Esophagus squamous epithelium (tissue), 5 donors: ENCODE measurements around the gene ZNF445. TPM values are rescaled to one million over a fixed set of nuclear protein-coding genes. Genes with fewer than 3 reads are reported as not detected.
"Not testable (repeated sequence)": the region's sequence is repeated elsewhere in the genome, so short reads cannot be mapped to it uniquely, and the experiment has no call there.

Source experiments
- DNase-seq: peaks from one replicate; lab custom pipeline; 2025; lab: John Stamatoyannopoulos, UW
- H3K27ac ChIP-seq, 4 donors: fragments of 200-600 bp; sonication (generic); one replicate each; pipeline ENCODE4 v1.5.1; 2016 to 2019; ENCODE audit warnings: mild to moderate bottlenecking in 1 of 4
- H3K27me3 ChIP-seq, 4 donors: fragments of 200-600 bp; sonication (generic); 1 replicate in 3 of 4; 2 replicates in 1 of 4; pipeline versions ENCODE4 v1.5.1 to v1.6.0; 2017 to 2021; ENCODE audit warnings: antibody characterized with exemption in 1 of 4
- H3K36me3 ChIP-seq, 3 donors: fragments of 200-600 bp; sonication (generic); one replicate each; pipeline ENCODE4 v1.5.1; 2016 to 2019
- H3K4me1 ChIP-seq, 3 donors: fragments of 200-600 bp; sonication (generic); one replicate each; pipeline ENCODE4 v1.5.1; 2017 to 2019
- H3K4me3 ChIP-seq, 4 donors: fragments of 200-600 bp; sonication (generic); 1 replicate in 3 of 4; 2 replicates in 1 of 4; pipeline ENCODE4 v1.5.1; 2016 to 2019; ENCODE audit warnings: mild to moderate bottlenecking in 2 of 4, moderate library complexity in 1 of 4
- H3K9me3 ChIP-seq, 3 donors: fragments of 200-600 bp; sonication (generic); one replicate each; pipeline ENCODE4 v1.5.1; 2016 to 2019
- POLR2A ChIP-seq, 4 donors: fragments of 450-650 bp; IDR thresholded peaks; one replicate each; pipeline ENCODE4 v1.6.1; 2017; ENCODE audit warnings: antibody characterized with exemption in 4 of 4, mild to moderate bottlenecking in 4 of 4, moderate library complexity in 3 of 4
- WGBS, 2 donors: methylation state at CpG; one replicate each; pipeline ENCODE4 v1.1.5; 2018; 5-methylcytosine and 5-hydroxymethylcytosine counted together
- intact Hi-C: fragments of 100-400 bp; cut with DNase I; formaldehyde crosslinking; loops from one replicate; pipeline ENCODE4 v1.15.0; 2022
- total RNA-seq, 4 donors: library from RNA; depleted of rRNA; stranded (reverse); fragments of >200 nt; gene quantifications; one replicate each; pipeline ENCODE4 v1.1.0, GENCODE V29; 2016
- TF ChIP-seq, protein P1 (sequence below), 6 experiments: fragments of 450-650 bp in 4 of 6; fragments of 200-600 bp in 2 of 6; sonication (generic) in 2 of 6; IDR thresholded peaks; one replicate each; pipeline ENCODE4 v1.5.1; 2016 to 2019; ENCODE audit warnings: antibody characterized with exemption in 6 of 6, mild to moderate bottlenecking in 4 of 6, moderate library complexity in 4 of 6
- donor health status: DM: yes; HTN: yes; CAD: no.

ZNF445 gene
- total RNA-seq, 4 donors from 2014 or later, result 3.2 to 6.9 (median 4.6) TPM

DNA sequence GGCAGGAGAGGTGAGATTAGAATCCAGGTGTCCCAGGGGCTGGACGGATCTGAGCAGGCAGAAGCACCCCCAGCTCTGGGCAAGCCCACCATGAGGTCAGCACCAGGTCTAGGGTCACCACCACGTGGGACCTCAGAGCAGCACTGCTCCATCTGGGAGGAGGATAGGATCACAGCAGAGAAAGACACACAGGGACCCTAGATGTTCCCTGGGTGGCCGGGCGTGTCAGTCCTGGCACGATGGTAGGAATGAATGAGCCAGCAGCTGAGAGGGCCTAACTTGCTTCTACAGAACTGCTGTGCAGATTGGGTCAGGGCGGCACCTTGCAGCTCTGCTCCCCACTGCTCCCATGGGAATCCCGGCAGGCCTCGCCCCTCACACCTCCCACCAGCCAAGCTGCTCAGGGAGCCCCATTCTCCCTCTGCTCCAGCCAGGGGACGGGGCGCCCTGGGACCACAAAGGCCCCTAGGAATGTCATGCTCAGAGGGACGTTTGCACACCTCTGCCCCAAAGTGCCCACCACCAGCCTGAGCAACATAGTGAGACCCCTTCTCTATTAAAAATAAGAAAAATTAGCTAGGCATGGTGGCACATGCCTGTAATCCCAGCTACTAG is 66.3 kb downstream of the ZNF445 start:
- intact Hi-C loops, result no loop called here

DNA sequence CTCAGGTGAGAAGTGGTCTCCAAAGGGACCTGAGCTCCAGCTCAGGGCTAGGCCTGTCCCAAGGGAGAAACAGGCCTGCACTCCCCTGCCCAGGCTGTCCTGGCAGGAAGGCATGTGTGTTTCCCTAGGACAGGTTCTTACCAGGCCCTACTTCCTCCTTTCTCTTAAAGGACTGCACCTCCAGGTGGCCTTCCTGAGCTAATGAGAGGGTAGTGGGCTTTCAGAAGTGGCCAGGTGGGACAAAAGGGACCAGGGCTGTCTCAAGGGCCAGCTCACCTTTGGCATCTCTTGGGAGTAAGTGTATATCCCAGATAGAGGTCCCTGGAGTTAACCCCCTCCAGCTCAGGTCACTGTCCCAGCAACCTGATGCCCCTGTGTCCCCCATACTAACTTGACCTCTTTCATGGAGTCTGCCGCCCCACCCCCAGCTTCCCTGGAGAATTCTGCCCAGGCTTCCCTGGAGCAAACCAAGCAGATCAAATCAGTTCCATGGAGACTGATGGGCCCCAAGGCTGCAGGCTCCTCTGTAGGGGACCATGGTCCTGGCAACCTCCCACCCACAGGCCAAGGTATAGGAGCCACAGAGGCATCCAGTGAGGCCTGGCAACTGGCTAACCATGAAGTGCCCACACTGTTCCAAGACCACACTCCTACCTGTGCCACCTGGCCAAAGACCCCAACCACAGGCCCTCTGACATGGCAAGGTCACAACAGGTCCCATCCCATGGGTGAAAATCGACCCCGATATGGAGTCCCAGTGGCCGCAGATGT is 67.6 kb downstream of the ZNF445 start:
- DNase-seq, result no peak
- Histone ChIP-seq H3K4me3 (no peak overlapping the region), H3K9me3 (no peaks in the 10 kb centered on the region), H3K36me3 (peaks cover 0 to 7% (median 0%) of the 10 kb centered on the region in 3 donors), H3K27ac (no peak overlapping the region), H3K27me3 (no peaks in the 10 kb centered on the region), H3K4me1 (no peaks in the 10 kb centered on the region)
- 80 to 86% methylated on average over 3 of the region's 4 CpGs for WGBS, 2 donors
- no peak for TF ChIP-seq POLR2A (IDR thresholded peaks at IDR 0.05)
- TF ChIP-seq, protein P1, sequence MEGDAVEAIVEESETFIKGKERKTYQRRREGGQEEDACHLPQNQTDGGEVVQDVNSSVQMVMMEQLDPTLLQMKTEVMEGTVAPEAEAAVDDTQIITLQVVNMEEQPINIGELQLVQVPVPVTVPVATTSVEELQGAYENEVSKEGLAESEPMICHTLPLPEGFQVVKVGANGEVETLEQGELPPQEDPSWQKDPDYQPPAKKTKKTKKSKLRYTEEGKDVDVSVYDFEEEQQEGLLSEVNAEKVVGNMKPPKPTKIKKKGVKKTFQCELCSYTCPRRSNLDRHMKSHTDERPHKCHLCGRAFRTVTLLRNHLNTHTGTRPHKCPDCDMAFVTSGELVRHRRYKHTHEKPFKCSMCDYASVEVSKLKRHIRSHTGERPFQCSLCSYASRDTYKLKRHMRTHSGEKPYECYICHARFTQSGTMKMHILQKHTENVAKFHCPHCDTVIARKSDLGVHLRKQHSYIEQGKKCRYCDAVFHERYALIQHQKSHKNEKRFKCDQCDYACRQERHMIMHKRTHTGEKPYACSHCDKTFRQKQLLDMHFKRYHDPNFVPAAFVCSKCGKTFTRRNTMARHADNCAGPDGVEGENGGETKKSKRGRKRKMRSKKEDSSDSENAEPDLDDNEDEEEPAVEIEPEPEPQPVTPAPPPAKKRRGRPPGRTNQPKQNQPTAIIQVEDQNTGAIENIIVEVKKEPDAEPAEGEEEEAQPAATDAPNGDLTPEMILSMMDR (IDR thresholded peaks at IDR 0.05), result no peak
- intact Hi-C loops, result no loop called here

More for the DNA sequence above, 66.3 kb downstream of the ZNF445 start:
- TF ChIP-seq POLR2A (IDR thresholded peaks at IDR 0.05), result no peak
- TF ChIP-seq, protein P1 (IDR thresholded peaks at IDR 0.05), result no peak
- Histone ChIP-seq H3K4me1 (no peaks in the 10 kb centered on the region), H3K36me3 (peaks cover 0 to 7% (median 0%) of the 10 kb centered on the region in 3 donors), H3K4me3 (no peak overlapping the region), H3K9me3 (no peaks in the 10 kb centered on the region), H3K27me3 (no peaks in the 10 kb centered on the region), H3K27ac (no peak overlapping the region)
- no peak for DNase-seq
- WGBS, 2 donors, result 64% methylated on average over 4 of the region's 11 CpGs; no CpG with 5 or more reads in 1 of the 2 donors

DNA sequence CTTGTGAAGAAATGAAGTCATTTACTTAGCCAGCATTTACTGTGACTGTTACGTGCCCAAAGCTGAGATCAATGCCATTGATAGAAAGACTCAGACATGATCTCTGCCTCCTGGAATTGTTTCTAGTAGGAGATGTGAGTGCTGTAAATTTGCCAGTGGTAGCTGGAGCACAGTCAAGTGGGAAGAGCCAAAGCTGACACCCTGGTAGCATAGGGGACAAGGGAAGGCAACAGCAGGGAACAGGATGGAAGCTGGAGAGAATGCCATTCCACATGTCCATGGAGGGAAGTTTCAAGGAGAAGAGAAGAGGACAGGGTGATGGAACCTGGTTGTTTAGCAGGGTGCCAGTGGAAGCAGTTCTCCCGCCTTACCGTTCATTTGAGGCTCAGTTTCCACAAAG is 74.9 kb downstream of the ZNF445 start:
- DNase-seq, result no peak
- Histone ChIP-seq H3K36me3 (peaks cover 0 to 38% (median 0%) of the 10 kb centered on the region in 3 donors), H3K4me3 (no peak overlapping the region), H3K27me3 (no peaks in the 10 kb centered on the region), H3K9me3 (no peaks in the 10 kb centered on the region), H3K27ac (no peak overlapping the region), H3K4me1 (no peaks in the 10 kb centered on the region)
- intact Hi-C loops, result no loop called here
- TF ChIP-seq POLR2A (IDR thresholded peaks at IDR 0.05), result no peak
- WGBS, 2 donors, result 93% methylated on average over 3 of the region's 3 CpGs

DNA sequence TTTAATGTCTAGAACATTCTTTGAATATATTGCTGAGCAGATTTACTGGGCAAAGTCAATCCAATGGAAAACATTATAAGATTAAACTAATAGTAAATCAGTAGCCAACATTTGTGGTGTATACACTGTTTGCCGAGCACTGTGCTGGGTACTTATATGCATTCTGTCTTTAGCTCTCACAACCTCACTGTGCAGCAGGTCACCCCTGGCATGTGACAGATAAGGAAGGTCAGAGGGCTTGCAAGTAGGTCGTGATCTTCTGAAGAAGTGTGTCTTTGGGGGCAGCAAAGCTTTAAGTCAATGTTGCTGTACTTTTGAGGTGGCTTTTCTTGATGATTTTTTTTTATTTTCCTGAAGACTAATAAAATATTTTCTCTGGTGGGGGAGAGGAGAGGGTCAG is 76.7 kb downstream of the ZNF445 start:
- no peaks in the 10 kb centered on the region for H3K4me1 ChIP-seq
- WGBS, 2 donors, result 74% methylated on average over 2 of the region's 2 CpGs
- intact Hi-C loops, result no loop called here
- H3K27ac ChIP-seq, result no peak overlapping the region
- no peak for TF ChIP-seq POLR2A (IDR thresholded peaks at IDR 0.05)
- TF ChIP-seq, protein P1 (IDR thresholded peaks at IDR 0.05), result no peak
- peaks cover 0 to 53% (median 0%) of the 10 kb centered on the region in 3 donors for H3K36me3 ChIP-seq
- DNase-seq, result no peak
- no peaks in the 10 kb centered on the region for H3K9me3 ChIP-seq
- no peak overlapping the region for H3K4me3 ChIP-seq
- no peaks in the 10 kb centered on the region for H3K27me3 ChIP-seq

DNA sequence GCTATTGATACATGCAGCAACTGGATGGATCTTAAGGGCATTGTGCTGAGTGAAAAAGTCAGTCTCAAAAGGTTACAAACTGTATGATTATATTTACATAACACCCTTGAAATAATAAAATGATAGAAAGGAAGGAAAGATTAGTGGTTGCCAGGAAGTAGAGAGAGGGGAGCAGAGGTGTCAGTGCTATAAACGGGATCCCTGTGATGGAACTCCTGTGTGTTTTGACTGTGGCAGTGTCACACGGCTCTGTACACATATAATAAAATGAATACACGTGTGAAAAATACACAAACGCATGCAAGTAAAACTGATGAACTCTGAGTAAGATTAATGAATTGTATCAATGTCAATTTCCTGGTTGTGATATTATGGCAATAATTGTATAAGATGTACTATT is 78.6 kb downstream of the ZNF445 start:
- intact Hi-C loops, result no loop called here
- 74 to 76% methylated on average over 4 of the region's 4 CpGs for WGBS, 2 donors
- H3K36me3 ChIP-seq, result peaks cover 0 to 53% (median 0%) of the 10 kb centered on the region in 3 donors

DNA sequence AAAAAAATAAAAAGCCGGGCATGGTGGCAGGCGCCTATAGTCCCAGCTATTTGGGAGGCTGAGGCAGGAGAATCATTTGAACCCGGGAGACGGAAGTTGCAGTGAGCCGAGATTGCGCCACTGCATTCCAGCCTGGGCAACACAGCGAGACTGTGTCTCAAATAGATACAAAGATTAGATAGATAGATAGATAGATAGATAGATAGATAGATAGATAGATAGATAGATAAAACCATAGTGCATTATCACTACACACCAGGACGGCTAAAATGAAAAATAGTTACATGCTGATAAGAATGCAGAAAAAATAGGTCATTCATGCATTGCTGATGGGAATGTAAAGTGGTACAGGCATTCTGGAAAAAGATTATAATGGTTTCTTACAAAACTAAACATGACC is 79.2 kb downstream of the ZNF445 start:
- intact Hi-C loops, H3K4me1 ChIP-seq, H3K4me3 ChIP-seq, H3K9me3 ChIP-seq, H3K27ac ChIP-seq, H3K27me3 ChIP-seq, DNase-seq: not testable (repeated sequence)
- WGBS, 2 donors, result 93 to 94% methylated on average over 8 of the region's 8 CpGs
- peaks cover 0 to 56% (median 0%) of the 10 kb centered on the region in 3 donors for H3K36me3 ChIP-seq

More for the DNA sequence above, 78.6 kb downstream of the ZNF445 start:
- Histone ChIP-seq H3K9me3 (no peaks in the 10 kb centered on the region), H3K27ac (no peak overlapping the region), H3K27me3 (no peaks in the 10 kb centered on the region), H3K4me1 (no peaks in the 10 kb centered on the region), H3K4me3 (no peak overlapping the region)
- TF ChIP-seq POLR2A (IDR thresholded peaks at IDR 0.05), result no peak
- TF ChIP-seq, protein P1 (IDR thresholded peaks at IDR 0.05), result no peak
- no peak for DNase-seq
